CD4-positive, alpha-beta T cell treated with Interferon alpha-2 for 1 hour (primary cell): ENCODE measurements around the gene COLEC12.

Experiments
- DNase-seq, 2 donors: peaks; one replicate each; pipeline ENCODE4 v3.0.0-alpha.2; 2020 to 2022

COLEC12 gene

GRCh38 chr18:500632-501405 is at the start of gene COLEC12:
Gene COLEC12, minus strand, starts transcription at chr18:500701. Its CDS starts 187 bp downstream, at chr18:500514.
- DNase-seq: no peak

GRCh38 chr18:549967-550366 is 49.5 kb upstream of the COLEC12 start:
- DNase-seq: no peak

- DNase-seq: no peak
Observed at GRCh38 chr18:543447-544078, 43.1 kb upstream of the COLEC12 start.

GRCh38 chr18:533995-534601 is 33.6 kb upstream of the COLEC12 start:
- no peak for DNase-seq

- DNase-seq: no peak
Observed at GRCh38 chr18:532632-533031, 32.1 kb upstream of the COLEC12 start.

- DNase-seq: no peak
Observed at GRCh38 chr18:532018-532417, 31.5 kb upstream of the COLEC12 start.

GRCh38 chr18:527146-527545 is 26.6 kb upstream of the COLEC12 start:
- no peak for DNase-seq

GRCh38 chr18:526681-527080 is 26.2 kb upstream of the COLEC12 start:
- DNase-seq: no peak

- no peak for DNase-seq
Observed at GRCh38 chr18:525036-525797, 24.7 kb upstream of the COLEC12 start.

GRCh38 chr18:524466-524865 is 24.0 kb upstream of the COLEC12 start:
- DNase-seq: no peak

GRCh38 chr18:523561-523960 is 23.1 kb upstream of the COLEC12 start:
- DNase-seq: no peak

- DNase-seq: peak in 1 of 2 donors; percentile 3
Observed at GRCh38 chr18:519019-519879, 18.7 kb upstream of the COLEC12 start.

GRCh38 chr18:518081-518480 is 17.6 kb upstream of the COLEC12 start:
- DNase-seq: no peak

- no peak for DNase-seq
Observed at GRCh38 chr18:515838-516237, 15.3 kb upstream of the COLEC12 start.

- no peak for DNase-seq
Observed at GRCh38 chr18:515156-515815, 14.8 kb upstream of the COLEC12 start.

GRCh38 chr18:513826-514530 is 13.5 kb upstream of the COLEC12 start:
- DNase-seq: no peak

GRCh38 chr18:512957-513356 is 12.5 kb upstream of the COLEC12 start:
- DNase-seq: no peak

GRCh38 chr18:508835-509234 is 8.3 kb upstream of the COLEC12 start:
- DNase-seq: no peak

- no peak for DNase-seq
Observed at GRCh38 chr18:507636-508035, 7.1 kb upstream of the COLEC12 start.

GRCh38 chr18:506801-507200 is 6.3 kb upstream of the COLEC12 start:
- no peak for DNase-seq

GRCh38 chr18:506264-506663 is 5.8 kb upstream of the COLEC12 start:
- no peak for DNase-seq
